MM.1S (cell line): ENCODE data around the gene GPC3.

Source experiments
- DNase-seq: peaks from one replicate; pipeline ENCODE4 v3.0.0-alpha.2; 2015
- H2AFZ ChIP-seq: fragments of 300-600 bp; sonication (generic); 2 replicates; pipeline ENCODE4 v1.6.0; 2016; ENCODE audit warnings: antibody characterized with exemption, low read length
- H3F3A ChIP-seq: fragments of 300-600 bp; sonication (generic); 2 replicates; pipeline ENCODE4 v1.6.1; 2016; ENCODE audit warnings: mild to moderate bottlenecking, antibody characterized with exemption, low read length, moderate library complexity, mixed read lengths; ENCODE audit not compliant: insufficient read depth
- H3K27ac ChIP-seq: fragments of 300-600 bp; sonication (generic); 2 replicates; pipeline ENCODE4 v1.5.1; 2016; ENCODE audit warnings: mild to moderate bottlenecking, low read length
- H3K27me3 ChIP-seq: fragments of 300-600 bp; sonication (generic); replicated peaks from 2 replicates; pipeline ENCODE4 v1.6.0; 2016; ENCODE audit warnings: low read length; ENCODE audit not compliant: insufficient read depth
- H3K36me3 ChIP-seq: fragments of 300-600 bp; sonication (generic); replicated peaks from 2 replicates; pipeline ENCODE4 v1.6.1; 2016; ENCODE audit warnings: mild to moderate bottlenecking, low read length, mixed read lengths; ENCODE audit not compliant: insufficient read depth
- H3K4me1 ChIP-seq: fragments of 300-600 bp; sonication (generic); 2 replicates; pipeline ENCODE4 v1.6.1; 2016; ENCODE audit warnings: low read length, mixed read lengths
- H3K4me2 ChIP-seq: fragments of 300-600 bp; sonication (generic); 2 replicates; pipeline ENCODE4 v1.6.0; 2016; ENCODE audit warnings: low read depth, low read length
- H3K4me3 ChIP-seq: fragments of 300-600 bp; sonication (generic); 2 replicates; pipeline ENCODE4 v1.5.1; 2016; ENCODE audit warnings: low read length, mixed read lengths
- H3K79me2 ChIP-seq: fragments of 300-600 bp; sonication (generic); 2 replicates; pipeline ENCODE4 v1.6.1; 2016; ENCODE audit warnings: mixed run types, low read length, mixed read lengths
- H3K9ac ChIP-seq: fragments of 300-600 bp; sonication (generic); 2 replicates; pipeline ENCODE4 v1.6.1; 2016; ENCODE audit warnings: low read length, mixed read lengths
- H3K9me2 ChIP-seq: fragments of 300-600 bp; sonication (generic); replicated peaks from 2 replicates; pipeline ENCODE4 v1.6.1; 2016; ENCODE audit warnings: mild to moderate bottlenecking, low read length, mixed read lengths; ENCODE audit not compliant: insufficient read depth
- H3K9me3 ChIP-seq: fragments of 300-600 bp; sonication (generic); replicated peaks from 2 replicates; pipeline ENCODE4 v1.6.1; 2016; ENCODE audit warnings: mild to moderate bottlenecking, low read length, mixed read lengths; ENCODE audit not compliant: insufficient read depth
- H4K20me1 ChIP-seq: fragments of 300-600 bp; sonication (generic); 2 replicates; pipeline ENCODE4 v1.6.1; 2016; ENCODE audit warnings: mild to moderate bottlenecking, low read length, moderate library complexity, mixed read lengths; ENCODE audit not compliant: insufficient read depth
- CTCF ChIP-seq: fragments of 300-600 bp; sonication (generic); IDR thresholded peaks from 2 replicates; pipeline ENCODE4 v1.5.1; 2016; ENCODE audit warnings: antibody characterized with exemption, low read length, mixed read lengths
- EZH2 ChIP-seq: fragments of 300-600 bp; sonication (generic); optimal IDR thresholded peaks from 2 replicates; pipeline ENCODE3; 2017; ENCODE audit warnings: low read depth, mild to moderate bottlenecking, antibody characterized with exemption, low read length, mixed read lengths
- EZH2phosphoT487 ChIP-seq: fragments of 300-600 bp; sonication (generic); IDR thresholded peaks from 2 replicates; pipeline ENCODE4 v1.6.1; 2018; ENCODE audit warnings: antibody characterized with exemption, low read length

The GPC3 gene

GRCh38 chrX:133928365-133928764, 57.0 kb downstream of the GPC3 start:
- Histone ChIP-seq H2AFZ (no peak overlapping the region), H3K79me2 (no peaks in the 10 kb centered on the region), H3K4me3 (no peak overlapping the region), H3K27me3 (no peaks in the 10 kb centered on the region), H3F3A (no peaks in the 10 kb centered on the region), H3K4me2 (no peak overlapping the region), H4K20me1 (no peaks in the 10 kb centered on the region), H3K9ac (no peak overlapping the region), H3K27ac (no peak overlapping the region), H3K9me2 (no peaks in the 10 kb centered on the region), H3K9me3 (no peaks in the 10 kb centered on the region), H3K36me3 (no peaks in the 10 kb centered on the region), H3K4me1 (no peaks in the 10 kb centered on the region)
- DNase-seq: no peak
- TF ChIP-seq EZH2phosphoT487 (no peak), EZH2 (no peak), CTCF (no peak)

- Histone ChIP-seq H3K4me2 (no peak overlapping the region), H3K4me3 (no peak overlapping the region), H2AFZ (no peak overlapping the region), H3K79me2 (no peaks in the 10 kb centered on the region), H4K20me1 (no peaks in the 10 kb centered on the region), H3K9me2 (no peaks in the 10 kb centered on the region), H3K36me3 (no peaks in the 10 kb centered on the region), H3K9ac (no peak overlapping the region), H3K27ac (no peak overlapping the region), H3K4me1 (peaks cover 11% of the 10 kb centered on the region), H3K9me3 (no peaks in the 10 kb centered on the region), H3K27me3 (no peaks in the 10 kb centered on the region), H3F3A (no peaks in the 10 kb centered on the region)
- DNase-seq: no peak
- TF ChIP-seq CTCF (no peak), EZH2 (no peak), EZH2phosphoT487 (no peak)
Measured at GRCh38 chrX:133926809-133927208, 58.6 kb downstream of the GPC3 start.

DNA sequence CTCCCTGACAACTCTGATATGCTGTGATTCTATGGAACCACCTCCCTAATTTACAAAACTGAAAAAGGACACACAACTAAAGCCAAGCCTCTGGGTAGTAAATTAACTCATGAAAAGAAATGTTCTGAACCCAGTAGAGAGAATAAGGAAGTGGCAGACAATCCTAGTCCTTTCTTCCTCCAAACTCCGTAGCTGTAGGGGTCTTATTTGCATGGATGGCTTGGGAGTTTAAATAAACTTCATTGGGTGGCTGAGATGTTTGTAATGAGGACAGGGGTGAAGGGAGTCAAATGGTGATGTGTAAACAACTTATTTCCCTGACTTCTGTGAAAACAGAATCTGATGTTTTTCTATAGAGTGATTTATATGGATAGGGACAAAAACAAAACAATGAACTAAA, 59.3 kb downstream of the GPC3 start:
- no peaks in the 10 kb centered on the region for H3F3A ChIP-seq
- TF ChIP-seq EZH2 (no peak), CTCF (no peak), EZH2phosphoT487 (no peak)
- no peaks in the 10 kb centered on the region for H3K9me3 ChIP-seq
- H3K27ac ChIP-seq: no peak overlapping the region
- H2AFZ ChIP-seq: no peak overlapping the region
- DNase-seq: no peak
- peaks cover 11% of the 10 kb centered on the region for H3K4me1 ChIP-seq
- H3K4me2 ChIP-seq: no peak overlapping the region
- H3K36me3 ChIP-seq: no peaks in the 10 kb centered on the region
- no peaks in the 10 kb centered on the region for H3K27me3 ChIP-seq
- no peaks in the 10 kb centered on the region for H3K9me2 ChIP-seq
- H4K20me1 ChIP-seq: no peaks in the 10 kb centered on the region
- H3K4me3 ChIP-seq: no peak overlapping the region
- no peak overlapping the region for H3K9ac ChIP-seq
- H3K79me2 ChIP-seq: no peaks in the 10 kb centered on the region
